ENCODE results near the gene INTS15. TPM values are rescaled to one million over a fixed set of nuclear protein-coding genes. Genes with fewer than 3 reads are reported as not detected.
A peak's percentile ranks its signal among the peaks of the same experiment; 100 is the strongest.

Gene INTS15
- total and polyA plus RNA-seq, 8 donors: 12.4 to 23.0 (median 14.8) TPM

DNA sequence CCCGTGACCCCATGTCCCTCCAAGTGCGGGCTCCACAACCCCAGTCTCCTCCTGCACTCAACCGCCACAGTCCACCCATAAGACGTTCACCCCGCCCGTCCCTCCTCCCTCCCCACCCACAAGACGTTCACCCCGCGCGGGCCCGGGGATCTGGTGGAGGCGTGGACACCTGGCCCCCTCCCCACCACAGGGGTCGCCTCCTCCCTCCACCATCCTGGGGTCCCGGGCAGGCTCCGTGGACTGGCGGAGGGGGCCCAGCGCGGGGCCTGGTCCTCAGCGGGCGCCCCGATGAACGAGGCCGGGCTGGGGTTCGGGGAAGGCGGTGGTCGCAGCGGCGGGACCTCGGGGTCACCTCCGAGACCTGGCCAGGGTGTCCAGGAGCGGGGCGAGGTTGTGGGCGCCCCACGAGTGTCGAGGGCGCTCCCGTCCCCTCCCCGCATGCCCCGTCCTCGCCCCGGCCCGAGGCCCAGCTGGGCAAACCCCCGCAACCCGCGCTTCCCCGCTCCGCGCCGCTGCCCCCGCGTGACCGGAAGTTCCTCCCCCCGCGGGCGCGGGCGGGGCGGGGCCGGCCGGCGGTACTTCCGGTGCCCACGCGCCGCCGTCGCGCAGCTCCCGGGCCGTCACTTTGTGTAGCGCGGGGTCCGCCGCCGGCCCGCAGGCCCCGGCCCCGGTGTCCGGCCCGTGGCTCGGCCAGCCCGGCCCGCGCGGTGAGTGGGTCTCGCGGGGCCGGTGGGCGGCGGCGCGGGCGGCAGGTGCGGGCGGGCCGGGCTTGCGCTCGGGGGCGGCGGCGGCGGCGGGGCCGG, 47.1 kb downstream of the INTS15 start, which contains the start of gene ZNF316:
Gene ZNF316 (plus strand): TSS at position 578 of the 803 bp plus-strand sequence. CDS start 5,092 bp downstream, outside the sequence.
- H3K4me3 ChIP-seq: peak within 1 kb of the TSS; percentile 91 to 95 (median 94)
- WGBS, 2 donors: 1% methylated on average over 53 to 104 of the region's 104 CpGs
- FAIRE-seq (no peak), DNase-seq (peak; percentile 48 to 86 (median 62)), ATAC-seq (peak; percentile 84 to 92 (median 91))
- no peaks in the 10 kb centered on the region for H3K9me3 ChIP-seq
- no peaks in the 10 kb centered on the region for H3K27me3 ChIP-seq
- TF ChIP-seq, protein P1, sequence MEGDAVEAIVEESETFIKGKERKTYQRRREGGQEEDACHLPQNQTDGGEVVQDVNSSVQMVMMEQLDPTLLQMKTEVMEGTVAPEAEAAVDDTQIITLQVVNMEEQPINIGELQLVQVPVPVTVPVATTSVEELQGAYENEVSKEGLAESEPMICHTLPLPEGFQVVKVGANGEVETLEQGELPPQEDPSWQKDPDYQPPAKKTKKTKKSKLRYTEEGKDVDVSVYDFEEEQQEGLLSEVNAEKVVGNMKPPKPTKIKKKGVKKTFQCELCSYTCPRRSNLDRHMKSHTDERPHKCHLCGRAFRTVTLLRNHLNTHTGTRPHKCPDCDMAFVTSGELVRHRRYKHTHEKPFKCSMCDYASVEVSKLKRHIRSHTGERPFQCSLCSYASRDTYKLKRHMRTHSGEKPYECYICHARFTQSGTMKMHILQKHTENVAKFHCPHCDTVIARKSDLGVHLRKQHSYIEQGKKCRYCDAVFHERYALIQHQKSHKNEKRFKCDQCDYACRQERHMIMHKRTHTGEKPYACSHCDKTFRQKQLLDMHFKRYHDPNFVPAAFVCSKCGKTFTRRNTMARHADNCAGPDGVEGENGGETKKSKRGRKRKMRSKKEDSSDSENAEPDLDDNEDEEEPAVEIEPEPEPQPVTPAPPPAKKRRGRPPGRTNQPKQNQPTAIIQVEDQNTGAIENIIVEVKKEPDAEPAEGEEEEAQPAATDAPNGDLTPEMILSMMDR (IDR thresholded peaks at IDR 0.05): no peak
- peaks cover 0 to 8% (median 3%) of the 10 kb centered on the region in 3 donors for H3K4me1 ChIP-seq
- H3K36me3 ChIP-seq: no peaks in the 10 kb centered on the region
- intact Hi-C loops (cut with DNase I): no loop called here
- peak within 1 kb of the TSS in 3 of 4 donors; percentile 22 to 67 (median 63) for H3K27ac ChIP-seq

DNA sequence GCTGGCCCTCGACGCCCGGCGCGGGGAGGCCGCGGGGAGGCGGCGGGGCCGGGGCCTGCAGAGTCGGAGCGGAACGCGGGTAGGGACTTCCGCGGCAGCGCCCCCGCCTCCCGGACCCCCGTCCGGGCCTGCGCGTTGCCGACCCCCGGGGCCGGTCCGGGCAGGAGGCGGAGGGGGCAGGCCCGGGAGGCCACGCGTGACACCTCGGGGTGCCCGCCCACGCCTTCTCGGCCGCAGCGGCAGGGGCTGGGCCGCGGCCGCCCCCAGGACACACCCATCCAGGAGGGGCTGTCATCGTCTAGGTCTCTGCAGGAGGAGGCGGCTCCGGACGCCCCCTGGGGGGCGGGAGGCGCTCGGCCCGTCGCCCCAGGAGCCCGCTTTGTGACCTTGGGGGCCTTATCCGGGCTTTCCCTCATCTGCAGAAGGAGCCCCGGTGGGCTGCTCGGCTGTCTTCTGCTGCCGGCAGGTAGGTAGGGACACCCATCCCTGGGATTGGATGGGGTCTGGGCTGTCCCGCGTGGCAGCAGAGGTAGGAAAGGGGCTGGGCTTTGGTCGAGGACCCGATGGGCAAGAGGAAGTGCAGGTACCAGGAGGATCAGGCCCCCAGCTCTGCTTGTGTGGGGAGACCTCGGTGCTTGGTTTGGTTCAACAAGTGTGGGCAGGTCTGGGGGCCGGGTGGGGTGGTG, 47.9 kb downstream of the INTS15 start:
- FAIRE-seq (no peak), DNase-seq (peak in 3 of 6 donors; percentile 23 to 76 (median 39)), ATAC-seq (peak in 3 of 4 donors; percentile 35 to 53 (median 52))
- 1% methylated on average over 42 to 60 of the region's 60 CpGs for WGBS, 2 donors
- TF ChIP-seq, protein P1 (IDR thresholded peaks at IDR 0.05): no peak
- Histone ChIP-seq H3K27ac (peak overlapping the region in 1 of 4 donors; percentile 22), H3K4me1 (peaks cover 0 to 8% (median 3%) of the 10 kb centered on the region in 3 donors), H3K9me3 (no peaks in the 10 kb centered on the region), H3K36me3 (peaks cover 0 to 2% (median 0%) of the 10 kb centered on the region in 3 donors), H3K27me3 (no peaks in the 10 kb centered on the region), H3K4me3 (peak overlapping the region; percentile 55 to 93 (median 86))
- intact Hi-C loops (cut with DNase I): no loop called here

DNA sequence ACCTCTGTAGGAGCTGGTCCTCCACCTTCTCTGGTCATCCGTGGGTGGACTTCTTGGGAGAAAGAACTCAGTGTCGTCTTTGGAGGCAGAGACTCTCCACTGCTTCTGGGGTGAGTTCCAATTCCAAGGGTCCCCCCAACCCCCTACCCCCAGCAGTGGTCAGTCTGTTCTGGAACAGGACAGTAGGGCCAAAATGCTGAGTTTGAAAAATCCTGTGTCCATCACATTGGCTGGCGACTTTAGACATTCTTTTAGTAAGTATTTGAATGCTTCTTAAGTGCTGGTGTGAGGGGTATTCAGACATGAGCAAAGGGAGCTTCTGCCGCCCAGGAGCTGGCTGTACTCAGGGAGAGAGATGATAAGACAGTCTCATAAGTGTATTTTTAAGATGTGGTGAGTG, 49.2 kb downstream of the INTS15 start:
- H3K27me3 ChIP-seq: no peaks in the 10 kb centered on the region
- H3K4me3 ChIP-seq: no peak overlapping the region
- intact Hi-C loops (cut with DNase I): no loop called here
- peaks cover 0 to 8% (median 3%) of the 10 kb centered on the region in 3 donors for H3K4me1 ChIP-seq
- WGBS, 2 donors: 83 to 86% methylated on average over 4 of the region's 4 CpGs
- no peaks in the 10 kb centered on the region for H3K9me3 ChIP-seq
- FAIRE-seq (no peak), DNase-seq (no peak), ATAC-seq (no peak)
- TF ChIP-seq, protein P1 (IDR thresholded peaks at IDR 0.05): no peak
- H3K36me3 ChIP-seq: peaks cover 0 to 16% (median 3%) of the 10 kb centered on the region in 3 donors
- H3K27ac ChIP-seq: no peak overlapping the region

DNA sequence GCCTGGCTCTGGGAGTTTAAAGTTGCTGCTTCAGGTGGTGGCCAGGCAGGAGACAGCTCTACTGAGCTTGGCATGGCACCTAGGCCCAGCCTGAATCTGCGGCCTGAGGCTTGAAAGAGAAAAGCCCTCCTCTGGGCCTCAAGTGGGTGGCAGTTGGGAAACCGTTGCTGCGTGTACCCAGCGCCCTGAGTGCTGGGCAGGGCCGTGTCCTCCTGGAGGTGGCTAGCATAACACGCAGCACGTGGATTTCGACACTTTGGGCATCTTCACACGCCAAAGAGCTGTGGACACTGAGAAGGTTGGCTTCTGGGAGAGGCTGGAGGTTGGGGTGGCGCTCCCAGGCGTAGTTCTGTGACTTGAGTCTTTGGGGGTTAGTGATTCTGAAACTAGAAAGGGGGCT, 49.8 kb downstream of the INTS15 start:
- WGBS, 2 donors: 94 to 97% methylated on average over 11 of the region's 11 CpGs
- Histone ChIP-seq H3K4me3 (no peak overlapping the region), H3K36me3 (peaks cover 0 to 22% (median 4%) of the 10 kb centered on the region in 3 donors), H3K9me3 (no peaks in the 10 kb centered on the region), H3K4me1 (peaks cover 0 to 8% (median 3%) of the 10 kb centered on the region in 3 donors), H3K27ac (no peak overlapping the region), H3K27me3 (no peaks in the 10 kb centered on the region)
- no peak for FAIRE-seq
- no peak for DNase-seq
- TF ChIP-seq, protein P1 (IDR thresholded peaks at IDR 0.05): no peak
- no peak for ATAC-seq
- intact Hi-C loops (cut with DNase I): no loop called here

Measured in pancreas (tissue), 10 donors.